Vagina (tissue), 2 donors: ENCODE data around the gene STXBP6. TPM values are rescaled to one million over a fixed set of nuclear protein-coding genes. Genes with fewer than 3 reads are reported as not detected.

Experiments
- DNase-seq, 2 donors: peaks; one replicate each; pipeline ENCODE4 v3.0.0-alpha.2; 2017; ENCODE audit errors: extremely low spot score in 2 of 2
- H3K27ac ChIP-seq: fragments of 200-600 bp; sonication (generic); one replicate; pipeline ENCODE4 v1.5.1; 2019
- H3K27me3 ChIP-seq: fragments of 200-600 bp; sonication (generic); one replicate; pipeline ENCODE4 v1.5.1; 2019
- H3K36me3 ChIP-seq, 2 donors: fragments of 200-600 bp; sonication (generic); one replicate each; pipeline ENCODE4 v1.5.1; 2017 to 2019
- H3K4me1 ChIP-seq: fragments of 200-600 bp; sonication (generic); one replicate; pipeline ENCODE4 v1.5.1; 2019
- H3K4me3 ChIP-seq, 2 donors: fragments of 200-600 bp; sonication (generic); 1 replicate in 1 of 2; 2 replicates in 1 of 2; pipeline ENCODE4 v1.5.1; 2016 to 2019
- H3K9me3 ChIP-seq: fragments of 200-600 bp; sonication (generic); one replicate; pipeline ENCODE4 v1.5.1; 2019
- CTCF ChIP-seq, 3 experiments: fragments of 450-650 bp in 2 of 3; fragments of 200-600 bp in 1 of 3; sonication (generic) in 1 of 3; IDR thresholded peaks; one replicate each; pipeline ENCODE4 v1.5.1; 2017 to 2019; ENCODE audit warnings: antibody characterized with exemption in 3 of 3, mild to moderate bottlenecking in 2 of 3, moderate library complexity in 2 of 3
- POLR2A ChIP-seq, 2 donors: fragments of 450-650 bp; IDR thresholded peaks; one replicate each; pipeline ENCODE4 v1.6.1; 2017; ENCODE audit warnings: antibody characterized with exemption in 2 of 2, mild to moderate bottlenecking in 2 of 2, moderate library complexity in 2 of 2
- POLR2AphosphoS5 ChIP-seq, 2 donors: sonication (generic); formaldehyde crosslinking; IDR thresholded peaks; one replicate each; pipeline ENCODE4 v1.9.0; 2017; ENCODE audit warnings: antibody characterized with exemption in 2 of 2, mild to moderate bottlenecking in 2 of 2, low read depth in 1 of 2; ENCODE audit not compliant: insufficient read depth in 1 of 2
- intact Hi-C: fragments of 100-400 bp; cut with DNase I; formaldehyde crosslinking; loops from one replicate; pipeline ENCODE4 v1.15.1; 2023
- total RNA-seq: library from RNA; depleted of rRNA; stranded (reverse); fragments of >200 nt; gene quantifications from one replicate; pipeline ENCODE4 v1.2.3, GENCODE V29; 2016

The STXBP6 gene
- total RNA-seq, 1 donor from 2014 or later = 4.4 TPM

- no peak for DNase-seq
- H3K36me3 ChIP-seq = no peaks in the 10 kb centered on the region
- H3K27ac ChIP-seq = no peak overlapping the region
- intact Hi-C loops = no loop called here
- H3K9me3 ChIP-seq = no peaks in the 10 kb centered on the region
- no peaks in the 10 kb centered on the region for H3K4me1 ChIP-seq
- H3K27me3 ChIP-seq = no peaks in the 10 kb centered on the region
- no peak for TF ChIP-seq POLR2AphosphoS5 (IDR thresholded peaks at IDR 0.05; ENCODE audit: insufficient read depth in 1 of 2, low read depth in 1 of 2)
- no peak for TF ChIP-seq POLR2A (IDR thresholded peaks at IDR 0.05)
- no peak for TF ChIP-seq CTCF (IDR thresholded peaks at IDR 0.05)
- H3K4me3 ChIP-seq = no peak overlapping the region
Observed at GRCh38 chr14:24875991-24876878, 173.7 kb downstream of the STXBP6 start.

GRCh38 chr14:24875203-24875838, 174.6 kb downstream of the STXBP6 start:
- TF ChIP-seq POLR2AphosphoS5 (IDR thresholded peaks at IDR 0.05; ENCODE audit: insufficient read depth in 1 of 2, low read depth in 1 of 2) (no peak), CTCF (IDR thresholded peaks at IDR 0.05) (no peak), POLR2A (IDR thresholded peaks at IDR 0.05) (no peak)
- intact Hi-C loops = no loop called here
- no peak overlapping the region for H3K4me3 ChIP-seq
- H3K4me1 ChIP-seq = no peaks in the 10 kb centered on the region
- no peaks in the 10 kb centered on the region for H3K27me3 ChIP-seq
- H3K9me3 ChIP-seq = no peaks in the 10 kb centered on the region
- DNase-seq = no peak
- H3K27ac ChIP-seq = no peak overlapping the region
- no peaks in the 10 kb centered on the region for H3K36me3 ChIP-seq

- Histone ChIP-seq H3K27ac (no peak overlapping the region), H3K9me3 (no peaks in the 10 kb centered on the region), H3K27me3 (no peaks in the 10 kb centered on the region), H3K4me3 (no peak overlapping the region), H3K36me3 (no peaks in the 10 kb centered on the region), H3K4me1 (no peaks in the 10 kb centered on the region)
- DNase-seq = no peak
- intact Hi-C loops = no loop called here
- TF ChIP-seq POLR2A (IDR thresholded peaks at IDR 0.05) = no peak
- TF ChIP-seq POLR2AphosphoS5 (IDR thresholded peaks at IDR 0.05; ENCODE audit: insufficient read depth in 1 of 2, low read depth in 1 of 2) = no peak
- TF ChIP-seq CTCF (IDR thresholded peaks at IDR 0.05) = no peak
Observed at GRCh38 chr14:24874514-24875202, 175.3 kb downstream of the STXBP6 start.

- H3K36me3 ChIP-seq = no peaks in the 10 kb centered on the region
- no peaks in the 10 kb centered on the region for H3K27me3 ChIP-seq
- intact Hi-C loops = no loop called here
- H3K4me3 ChIP-seq = no peak overlapping the region
- no peaks in the 10 kb centered on the region for H3K9me3 ChIP-seq
- no peak for DNase-seq
- TF ChIP-seq POLR2AphosphoS5 (IDR thresholded peaks at IDR 0.05; ENCODE audit: insufficient read depth in 1 of 2, low read depth in 1 of 2) = no peak
- TF ChIP-seq POLR2A (IDR thresholded peaks at IDR 0.05) = no peak
- no peak for TF ChIP-seq CTCF (IDR thresholded peaks at IDR 0.05)
- no peaks in the 10 kb centered on the region for H3K4me1 ChIP-seq
- no peak overlapping the region for H3K27ac ChIP-seq
Observed at GRCh38 chr14:24873551-24873950, 176.4 kb downstream of the STXBP6 start.
